ENCODE data around the gene MRPL18.
A peak's percentile ranks its signal among the peaks of the same experiment; 100 is the strongest.
"Not testable (repeated sequence)": the region's sequence is repeated elsewhere in the genome, so short reads cannot be mapped to it uniquely, and the experiment has no call there.

The MRPL18 gene

GRCh38 chr6:159777240-159777904 is 12.9 kb upstream of the MRPL18 start:
- no peak for DNase-seq (ENCODE audit: low spot score)

- DNase-seq (ENCODE audit: low spot score): no peak
Observed at GRCh38 chr6:159778131-159778530, 12.1 kb upstream of the MRPL18 start.

DNA sequence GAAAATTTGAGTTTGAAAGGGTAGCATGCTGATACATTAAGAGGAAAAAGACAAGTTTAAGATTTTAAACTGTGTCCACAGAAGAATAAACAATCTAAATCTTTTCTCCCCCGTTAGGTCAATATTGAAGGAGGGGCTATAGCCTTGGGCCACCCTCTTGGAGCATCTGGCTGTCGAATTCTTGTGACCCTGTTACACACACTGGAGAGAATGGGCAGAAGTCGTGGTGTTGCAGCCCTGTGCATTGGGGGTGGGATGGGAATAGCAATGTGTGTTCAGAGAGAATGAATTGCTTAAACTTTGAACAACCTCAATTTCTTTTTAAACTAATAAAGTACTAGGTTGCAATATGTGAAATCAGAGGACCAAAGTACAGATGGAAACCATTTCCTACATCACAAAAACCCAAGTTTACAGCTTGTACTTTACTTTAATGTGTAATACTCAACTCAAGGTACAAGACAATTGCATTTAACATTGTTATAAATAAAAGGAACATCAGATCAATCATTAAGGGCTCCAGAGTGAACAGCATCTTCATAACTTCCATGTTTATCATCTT is 11.6 kb upstream of the MRPL18 start:
- DNase-seq (ENCODE audit: low spot score): no peak

DNA sequence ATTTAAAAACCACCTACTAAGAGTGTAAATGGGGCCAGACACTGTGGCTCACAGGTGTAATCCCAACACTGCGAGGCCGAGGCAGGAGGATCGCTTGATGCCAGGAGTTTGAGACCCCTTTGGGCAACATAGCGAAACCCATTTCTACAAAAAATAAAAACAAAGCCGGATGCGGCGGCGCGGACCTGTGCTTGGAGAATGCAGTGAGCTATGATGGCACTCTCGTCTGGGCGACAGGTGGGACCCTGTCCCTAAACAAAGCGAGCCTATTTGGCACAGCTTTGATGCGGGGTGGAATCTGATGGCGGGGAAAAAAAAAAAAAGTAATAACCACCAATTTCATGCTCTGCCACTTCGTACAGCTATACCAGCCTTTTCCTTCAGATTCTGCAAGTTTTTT is 2.0 kb upstream of the MRPL18 start:
- no peak for DNase-seq (ENCODE audit: low spot score)

GRCh38 chr6:159788753-159789376 is 1.4 kb upstream of the MRPL18 start:
- DNase-seq (ENCODE audit: low spot score): peak; percentile 34

DNA sequence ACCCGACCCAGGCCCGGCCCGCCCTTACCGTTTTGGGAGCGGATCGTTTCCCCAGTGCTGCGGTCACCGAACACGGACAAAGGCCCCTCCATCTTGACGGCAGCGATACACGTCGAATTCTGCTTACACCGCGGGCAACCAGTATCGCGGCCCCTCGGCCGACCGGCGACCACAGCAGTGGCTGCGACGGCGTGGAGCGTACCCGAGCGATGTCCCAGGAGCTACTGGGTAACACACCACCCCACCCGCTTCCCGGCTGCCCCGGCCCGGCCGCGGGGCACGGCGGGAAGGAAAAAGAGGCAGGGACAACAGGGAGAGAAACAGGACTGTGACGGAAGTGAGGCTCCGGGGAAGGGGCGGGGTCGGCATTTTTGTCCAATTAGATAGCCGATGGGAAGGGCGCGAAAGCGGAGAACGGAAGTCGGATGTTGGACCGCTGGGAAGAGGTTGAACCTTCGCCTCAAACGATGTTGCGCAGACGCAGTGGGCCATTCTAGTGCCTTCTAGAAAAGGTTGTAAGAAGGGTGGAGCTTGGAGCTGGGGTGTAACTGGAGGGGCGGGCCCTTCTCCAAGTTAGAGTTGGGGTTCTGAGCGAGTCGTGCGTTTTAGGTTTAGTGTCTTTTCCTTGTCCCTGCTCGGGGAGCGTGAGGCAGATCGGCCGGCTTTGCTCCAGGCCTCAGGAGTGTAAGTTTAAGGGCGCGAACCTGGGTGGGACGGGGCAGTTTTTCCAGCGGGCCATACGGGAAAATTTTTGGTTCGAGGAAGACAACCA is 704 bp upstream of the MRPL18 start, which contains the start of gene TCP1:
TCP1 (minus strand) TSS at position 226 of the 772 bp plus-strand sequence; CDS start at position 92, 134 bp downstream.
- peak; percentile 99 for DNase-seq (ENCODE audit: low spot score)

GRCh38 chr6:159790956-159791598 is 810 bp downstream of the MRPL18 start:
- no peak for DNase-seq (ENCODE audit: low spot score)

DNA sequence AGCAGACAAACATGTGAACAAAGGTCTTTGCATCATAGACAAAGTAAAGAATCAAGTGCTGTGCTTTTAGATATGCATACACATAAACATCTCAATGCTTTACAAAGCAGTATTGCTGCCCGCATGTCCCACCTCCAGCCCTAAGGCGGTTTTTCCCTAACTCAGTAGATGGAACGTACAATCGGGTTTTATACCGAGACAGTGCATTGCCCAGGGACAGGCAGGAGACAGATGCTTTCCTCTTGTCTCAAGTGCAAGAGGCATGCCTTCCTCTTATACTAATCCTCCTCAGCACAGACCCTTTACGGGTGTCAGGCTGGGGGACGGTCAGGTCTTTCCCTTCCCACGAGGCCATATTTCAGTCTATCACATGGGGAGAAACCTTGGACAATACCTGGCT is 4.7 kb downstream of the MRPL18 start:
- not testable (repeated sequence) for DNase-seq (ENCODE audit: low spot score)

DNA sequence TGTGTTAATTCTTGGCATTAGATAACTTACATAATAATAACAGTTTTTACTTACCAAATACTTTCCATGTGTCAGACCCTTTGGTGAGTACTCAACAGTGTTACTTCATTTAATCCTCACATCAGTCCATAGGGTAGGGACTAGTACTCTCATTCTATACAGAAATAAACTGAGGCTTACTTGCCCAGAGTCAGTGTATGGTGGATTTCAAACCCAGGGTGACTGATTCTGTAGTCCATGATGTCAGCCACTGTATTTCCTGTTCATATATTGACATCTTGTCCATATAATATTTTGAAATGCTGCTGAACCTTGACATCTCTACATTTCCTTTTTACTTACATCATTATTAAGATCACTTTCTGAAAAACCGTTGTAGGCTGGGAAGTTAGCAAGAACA is 7.3 kb downstream of the MRPL18 start:
- no peak for DNase-seq (ENCODE audit: low spot score)

GRCh38 chr6:159800141-159800865 is 10.0 kb downstream of the MRPL18 start, which contains the start of gene PNLDC1:
TSS of gene PNLDC1 (plus strand) at chr6:159800276. CDS start at chr6:159800308, 32 bp downstream.
- DNase-seq (ENCODE audit: low spot score): no peak

GRCh38 chr6:159801935-159802334 is 11.7 kb downstream of the MRPL18 start:
- no peak for DNase-seq (ENCODE audit: low spot score)

DNA sequence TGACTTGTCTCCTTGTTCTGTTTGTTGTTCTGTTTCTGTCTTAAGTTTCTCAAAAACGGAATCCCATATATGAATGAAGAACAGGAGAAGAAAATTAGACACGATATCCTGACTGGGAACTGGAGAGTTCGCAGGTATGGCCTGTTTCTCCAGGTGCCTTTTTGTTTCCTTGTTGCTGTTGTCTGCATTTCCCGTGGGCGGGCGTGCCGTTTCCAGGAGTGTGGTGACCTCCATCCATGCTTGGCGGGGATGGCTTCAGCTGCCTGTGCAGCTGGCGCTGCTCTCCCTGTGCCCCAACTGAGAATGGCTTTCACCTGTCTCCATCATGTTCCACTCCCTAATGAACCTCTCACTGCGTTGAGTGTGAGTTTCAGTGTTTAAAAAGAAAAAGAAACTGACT is 14.2 kb downstream of the MRPL18 start:
- no peak for DNase-seq (ENCODE audit: low spot score)

GRCh38 chr6:159805440-159806020 is 15.3 kb downstream of the MRPL18 start:
- no peak for DNase-seq (ENCODE audit: low spot score)

GRCh38 chr6:159806021-159806458 is 15.8 kb downstream of the MRPL18 start:
- DNase-seq (ENCODE audit: low spot score): no peak

- no peak for DNase-seq (ENCODE audit: low spot score)
Observed at GRCh38 chr6:159807150-159807858, 17.0 kb downstream of the MRPL18 start.

DNA sequence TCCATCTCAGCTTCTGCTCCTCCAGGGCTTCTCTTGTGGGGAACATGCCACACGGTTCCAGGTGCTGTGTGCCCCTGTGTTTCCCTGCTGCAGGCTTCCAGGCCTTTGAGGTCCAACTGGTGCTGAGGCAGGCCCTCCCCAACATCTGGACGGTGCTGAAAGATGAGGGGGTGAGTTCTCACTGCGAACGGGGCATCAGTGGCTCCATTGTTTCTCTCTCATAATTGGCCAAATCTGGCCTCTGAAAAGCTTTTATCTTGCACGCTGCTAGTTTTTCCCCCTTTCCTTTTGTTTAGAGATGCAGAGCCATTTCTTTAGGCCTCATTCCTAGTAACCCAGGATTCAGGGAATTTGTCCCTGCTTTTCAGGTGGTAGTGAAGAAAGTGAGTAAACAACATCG is 18.4 kb downstream of the MRPL18 start:
- no peak for DNase-seq (ENCODE audit: low spot score)

GRCh38 chr6:159809149-159809548 is 18.9 kb downstream of the MRPL18 start:
- no peak for DNase-seq (ENCODE audit: low spot score)

GRCh38 chr6:159813781-159814180 is 23.5 kb downstream of the MRPL18 start:
- DNase-seq (ENCODE audit: low spot score): no peak

- DNase-seq (ENCODE audit: low spot score): no peak
Observed at GRCh38 chr6:159815410-159815809, 25.1 kb downstream of the MRPL18 start.

DNA sequence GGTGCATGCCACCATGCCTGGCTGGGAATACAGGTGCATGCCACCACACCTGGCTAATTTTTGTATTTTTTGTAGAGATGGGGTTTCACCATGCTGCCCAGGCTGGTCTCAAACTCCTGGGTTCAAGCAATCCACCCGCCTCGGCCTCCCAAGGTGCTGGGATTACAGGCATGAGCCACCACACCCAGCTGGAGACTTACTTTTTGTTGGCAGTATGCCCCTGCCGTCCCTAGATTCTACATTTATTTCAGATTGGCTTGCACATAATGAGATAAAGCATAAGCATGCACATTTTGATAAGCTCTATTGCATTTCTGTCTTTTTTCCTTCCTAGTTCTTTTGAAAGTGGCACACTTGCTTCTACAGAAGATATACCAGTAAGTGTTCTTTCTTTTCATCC is 26.5 kb downstream of the MRPL18 start:
- not testable (repeated sequence) for DNase-seq (ENCODE audit: low spot score)
